Stimulated activated CD4-positive, alpha-beta T cell treated with anti-CD3 and anti-CD28 coated beads, Interleukin-1b, Interleukin-23, amount 100 ng/mL, for 48 hours (primary cell): ENCODE measurements around the gene DCBLD2.
"Not testable (repeated sequence)": the region's sequence is repeated elsewhere in the genome, so short reads cannot be mapped to it uniquely, and the experiment has no call there.

Experiments used
- DNase-seq: peaks from one replicate; pipeline ENCODE4 v3.0.0-alpha.2; 2020

Gene DCBLD2

DNA sequence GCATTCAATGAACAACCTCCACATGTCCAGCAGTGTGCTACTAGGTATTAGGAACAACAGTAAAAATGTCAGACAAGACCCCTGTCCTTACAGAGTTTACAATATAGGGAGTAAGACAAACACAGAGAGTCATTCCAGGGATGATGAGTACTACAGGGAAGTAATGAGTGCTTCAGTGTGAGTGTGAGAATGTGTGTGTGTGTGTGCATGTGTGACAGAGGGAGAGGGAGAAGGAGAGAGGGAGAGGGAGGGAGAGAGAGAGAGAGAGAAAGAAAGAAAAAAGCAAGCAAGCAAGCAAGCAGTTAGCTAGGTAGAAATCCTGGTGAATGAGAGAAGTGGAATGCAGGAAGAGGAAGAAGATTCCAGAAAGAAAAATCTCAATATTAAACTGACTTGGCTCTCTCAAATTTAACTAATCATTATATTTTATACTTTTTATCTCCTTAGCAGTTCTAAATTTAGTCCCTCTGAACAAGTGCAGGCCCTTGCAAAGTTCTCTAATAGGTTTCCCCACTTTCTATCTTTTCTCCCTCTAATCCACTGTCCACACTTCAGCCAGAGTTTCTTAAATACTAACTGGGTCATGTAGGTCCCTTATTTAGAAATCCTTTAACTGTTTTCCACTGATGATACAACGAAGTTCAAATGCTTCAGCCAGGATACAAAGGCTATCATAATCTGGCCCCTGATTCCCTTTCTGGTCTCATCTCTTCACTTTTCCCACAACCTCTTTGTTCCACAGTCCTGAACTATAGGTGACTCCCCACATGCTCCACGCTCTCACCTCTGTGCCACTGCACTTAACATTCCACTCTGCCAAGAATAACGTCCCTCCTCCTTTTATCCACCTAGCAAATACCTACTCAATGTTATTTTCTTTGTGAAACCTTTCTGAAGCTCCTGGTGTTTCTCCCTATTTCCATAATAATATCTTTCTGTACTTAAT lies 10.3 kb downstream of the DCBLD2 start:
- no peak for DNase-seq

- no peak for DNase-seq
Observed at GRCh38 chr3:98890181-98890835, 11.2 kb downstream of the DCBLD2 start.

DNA sequence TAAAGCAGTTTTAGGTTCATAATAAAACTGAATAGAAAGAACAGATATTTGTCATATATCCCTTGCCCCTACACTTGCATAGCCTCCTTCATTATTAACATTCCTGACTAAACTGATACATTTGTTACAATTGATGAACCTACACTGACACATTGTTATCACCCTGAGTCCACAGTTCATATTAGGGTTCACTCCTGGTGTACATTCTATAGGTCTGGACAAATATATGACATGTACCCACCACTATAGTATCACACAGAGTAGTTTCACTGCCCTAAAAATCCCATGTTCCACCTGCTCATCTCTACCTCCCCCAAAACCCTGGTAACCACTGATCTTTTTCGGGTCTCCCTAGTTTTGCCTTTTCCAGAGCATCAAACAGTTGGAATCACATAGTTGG lies 13.8 kb downstream of the DCBLD2 start:
- no peak for DNase-seq

DNA sequence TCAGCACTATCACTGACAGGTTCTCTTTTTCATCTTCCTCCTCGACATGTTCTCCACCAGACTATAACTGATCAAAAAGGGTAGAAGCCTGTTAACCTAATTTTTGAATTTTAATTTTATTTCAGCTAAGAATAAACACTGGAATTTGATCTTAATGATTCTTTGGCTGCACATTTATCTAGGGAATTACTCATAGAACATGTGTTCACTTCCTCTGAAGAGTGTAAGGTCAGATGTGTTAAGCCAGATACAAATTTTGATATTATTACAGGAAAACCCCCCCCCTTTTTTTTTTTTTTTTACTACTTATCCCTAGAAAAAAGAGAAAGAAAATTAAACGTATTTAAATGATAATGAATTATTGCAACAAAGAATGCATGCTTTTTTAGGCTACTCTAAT lies 15.0 kb downstream of the DCBLD2 start:
- DNase-seq = no peak

DNA sequence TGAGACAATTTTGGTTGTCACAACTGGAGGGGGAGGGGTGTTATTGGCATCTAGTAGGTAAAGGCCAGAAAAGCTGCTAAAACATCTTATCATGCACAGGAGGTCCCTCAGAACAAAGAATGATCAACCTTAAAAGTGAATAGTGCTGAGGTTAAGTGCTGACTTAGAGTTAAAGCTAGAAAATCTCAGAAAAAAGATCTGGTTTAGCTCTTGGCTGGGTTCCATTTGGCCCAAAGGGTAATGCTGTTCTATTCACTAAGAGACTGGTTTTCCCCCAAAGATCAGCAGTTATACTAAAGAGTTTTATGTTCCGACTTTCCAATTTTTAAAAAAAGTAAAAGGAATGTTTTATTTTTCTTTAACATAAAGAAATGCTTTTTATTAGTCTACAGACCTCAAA lies 15.6 kb downstream of the DCBLD2 start:
- DNase-seq = no peak

DNA sequence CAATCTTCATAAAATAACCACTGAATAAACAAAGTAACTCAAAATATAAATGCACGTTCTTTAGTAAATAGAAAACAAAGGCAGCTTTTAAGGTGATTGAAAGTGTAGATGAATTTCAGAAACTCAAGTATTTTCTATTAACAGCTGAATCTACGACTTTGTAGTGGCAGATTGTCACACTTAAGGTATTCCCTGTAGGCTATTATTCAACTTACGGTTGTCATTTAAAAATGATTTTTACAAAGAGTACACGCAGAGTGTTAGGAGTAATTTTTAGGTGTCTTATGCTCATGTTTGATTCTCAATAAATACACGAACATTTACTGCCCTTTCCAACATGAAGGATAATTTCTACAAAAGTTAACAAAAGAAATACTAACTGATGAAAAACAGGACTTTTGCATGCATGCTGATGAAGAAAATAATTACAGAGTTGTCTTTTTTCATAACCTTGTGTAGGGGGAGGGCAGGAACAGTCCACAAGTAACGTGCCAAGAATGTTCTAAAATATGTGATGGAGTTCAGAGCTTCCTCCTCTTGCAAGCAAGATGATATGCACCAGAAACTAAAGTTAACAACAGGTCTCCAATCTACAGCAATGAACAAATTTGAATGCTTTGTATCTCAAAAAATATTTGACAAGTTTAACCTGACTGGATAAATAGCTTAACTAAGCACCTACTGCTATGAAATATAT lies 16.7 kb downstream of the DCBLD2 start:
- no peak for DNase-seq

DNA sequence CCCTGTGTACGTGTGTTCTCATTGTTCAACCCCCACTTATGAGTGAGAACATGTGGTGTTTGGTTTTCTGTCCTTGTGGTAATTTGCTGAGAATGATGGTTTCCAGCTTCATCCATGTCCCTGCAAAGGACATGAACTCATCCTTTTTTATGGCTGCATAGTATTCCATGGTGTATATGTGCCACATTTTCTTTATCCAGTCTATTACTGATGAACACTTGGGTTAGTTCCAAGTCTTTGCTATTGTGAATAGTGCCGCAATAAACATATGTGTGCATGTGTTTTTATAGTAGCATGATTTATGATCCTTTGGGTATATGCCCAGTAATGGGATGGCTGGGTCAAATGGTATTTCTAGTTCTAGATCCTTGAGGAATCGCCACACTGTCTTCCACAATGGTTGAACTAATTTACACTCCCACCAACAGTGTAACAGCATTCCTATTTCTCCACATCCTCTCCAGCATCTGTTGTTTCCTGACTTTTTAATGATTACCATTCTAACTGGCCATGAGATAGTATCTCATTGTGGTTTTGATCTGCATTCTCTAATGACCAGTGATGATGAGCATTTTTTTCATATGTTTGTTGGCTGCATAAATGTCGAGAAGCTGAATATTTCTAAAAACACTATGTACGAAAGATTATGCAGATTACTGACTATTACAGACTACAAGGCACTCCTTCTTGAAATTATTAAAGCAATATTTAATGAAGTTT lies 18.7 kb downstream of the DCBLD2 start:
- not testable (repeated sequence) for DNase-seq

- DNase-seq = no peak
Observed at GRCh38 chr3:98877132-98877531, 24.4 kb downstream of the DCBLD2 start.

DNA sequence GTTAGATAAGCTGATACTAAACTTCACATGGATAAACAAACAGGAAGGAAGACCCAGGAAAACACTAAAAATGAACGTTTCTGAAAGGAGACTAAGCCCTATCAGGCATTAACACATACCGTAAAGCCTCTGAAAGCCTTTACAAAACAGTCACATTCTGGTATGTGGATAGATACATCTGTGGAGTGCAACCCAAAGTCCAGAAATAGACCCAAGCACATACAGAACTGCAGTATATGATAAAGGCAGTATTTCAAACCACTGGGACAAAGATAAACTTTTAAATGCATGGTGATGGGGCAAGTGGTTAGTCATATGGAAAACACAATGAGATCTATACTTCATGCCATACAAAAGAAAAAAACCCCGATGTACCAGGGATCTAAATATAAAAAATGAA lies 26.0 kb downstream of the DCBLD2 start:
- no peak for DNase-seq

- DNase-seq = no peak
Observed at GRCh38 chr3:98874602-98875249, 26.8 kb downstream of the DCBLD2 start.

GRCh38 chr3:98869391-98869790 lies 32.1 kb downstream of the DCBLD2 start:
- DNase-seq = no peak

- DNase-seq = not testable (repeated sequence)
Observed at GRCh38 chr3:98857971-98858370, 43.5 kb downstream of the DCBLD2 start.

GRCh38 chr3:98857258-98857657 lies 44.2 kb downstream of the DCBLD2 start:
- DNase-seq = not testable (repeated sequence)

GRCh38 chr3:98856724-98857123 lies 44.8 kb downstream of the DCBLD2 start:
- no peak for DNase-seq

DNA sequence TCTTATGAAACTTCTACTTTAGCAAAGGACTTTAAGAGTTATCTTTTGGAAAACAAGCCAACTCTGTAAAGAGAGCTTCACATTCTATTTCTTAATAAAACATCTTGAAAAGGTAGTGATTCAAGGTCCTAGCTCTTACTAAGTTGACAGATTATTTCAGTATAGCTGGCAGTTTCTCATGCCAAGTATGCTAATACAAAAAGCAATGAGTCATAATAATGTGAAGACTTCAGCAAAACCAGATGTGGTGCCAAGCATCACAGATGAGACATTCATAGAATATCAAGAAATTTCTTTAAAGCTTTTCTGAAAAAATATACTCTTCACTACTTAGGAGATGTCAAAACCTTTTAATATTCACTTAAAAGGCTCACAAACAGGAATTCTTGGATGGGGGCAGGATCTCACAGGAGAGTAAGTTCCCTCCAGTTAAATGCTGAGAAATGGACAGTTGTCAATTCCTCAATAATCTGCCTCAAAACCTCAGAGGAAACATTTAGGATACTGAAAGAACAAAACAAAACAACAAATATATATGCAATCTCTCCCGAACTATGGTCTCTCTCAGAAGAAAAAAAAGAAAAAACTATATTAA lies 45.6 kb downstream of the DCBLD2 start:
- no peak for DNase-seq

DNA sequence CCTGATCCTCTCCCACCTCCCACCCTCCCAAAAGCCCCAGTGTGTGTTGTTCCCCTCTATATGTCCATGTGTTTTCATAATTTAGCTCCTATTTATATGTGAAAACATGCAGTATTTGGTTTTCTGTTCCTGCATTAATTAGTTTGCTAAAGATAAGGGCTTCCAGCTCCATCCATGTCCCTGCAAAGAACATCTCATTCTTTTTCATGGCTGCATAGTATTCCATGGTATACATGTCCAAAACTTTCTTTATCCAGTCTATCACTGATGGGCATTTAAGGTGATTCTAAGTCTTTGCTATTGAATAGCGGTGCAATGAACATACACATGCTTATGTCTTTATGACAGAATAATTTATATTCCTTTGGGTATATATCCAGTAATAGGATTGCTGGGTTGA lies 53.4 kb downstream of the DCBLD2 start:
- no peak for DNase-seq

DNA sequence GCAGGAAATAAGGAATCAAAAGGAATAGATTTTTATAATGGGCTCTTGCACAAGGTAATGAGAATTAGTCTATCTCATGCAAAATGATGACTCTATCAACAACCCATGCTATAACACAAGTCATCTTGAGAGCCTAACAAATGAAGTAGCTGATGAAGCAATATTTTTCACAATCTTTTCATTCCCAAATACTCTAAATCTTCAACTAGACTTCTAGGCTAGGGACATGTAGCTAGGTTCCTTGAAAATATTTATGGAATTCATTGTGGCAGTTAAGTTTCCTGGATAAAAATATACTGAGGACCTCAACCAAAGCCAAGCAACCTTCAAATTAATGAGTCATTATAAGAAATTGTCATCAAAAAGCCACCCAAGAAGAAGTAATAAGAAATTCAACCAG lies 55.4 kb downstream of the DCBLD2 start:
- no peak for DNase-seq

DNA sequence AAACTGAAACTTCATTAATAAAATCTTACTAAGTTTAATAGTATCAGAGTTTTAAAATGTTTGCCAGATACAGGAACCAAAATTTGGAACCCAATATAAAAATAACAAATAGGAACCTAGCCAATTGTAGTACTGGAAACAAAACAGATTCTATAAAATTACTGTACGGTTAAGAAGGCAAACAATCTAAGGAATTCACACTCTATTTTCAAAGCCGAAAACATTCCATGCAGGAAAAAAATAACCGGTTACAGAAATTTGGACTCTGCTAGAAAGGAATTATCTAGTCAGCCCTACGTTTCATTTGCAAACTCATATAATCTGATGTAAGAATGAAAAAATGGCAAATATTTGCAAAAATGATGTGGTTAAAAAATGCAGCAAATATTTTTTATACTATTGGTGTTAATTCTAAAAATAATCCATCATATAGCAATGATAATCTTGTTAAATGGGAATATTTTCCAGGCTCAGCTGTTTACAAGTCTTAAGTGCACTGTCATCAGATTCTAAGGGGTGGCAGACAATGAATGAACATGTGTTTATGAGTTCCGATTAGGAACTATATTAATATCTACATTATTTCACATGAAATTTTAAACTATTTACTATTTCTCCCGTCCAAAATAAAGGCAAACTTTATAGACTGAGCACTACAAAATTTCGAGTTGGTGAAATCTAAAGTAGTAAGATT lies 58.1 kb downstream of the DCBLD2 start:
- no peak for DNase-seq

GRCh38 chr3:98839846-98840245 lies 61.6 kb downstream of the DCBLD2 start:
- no peak for DNase-seq

DNA sequence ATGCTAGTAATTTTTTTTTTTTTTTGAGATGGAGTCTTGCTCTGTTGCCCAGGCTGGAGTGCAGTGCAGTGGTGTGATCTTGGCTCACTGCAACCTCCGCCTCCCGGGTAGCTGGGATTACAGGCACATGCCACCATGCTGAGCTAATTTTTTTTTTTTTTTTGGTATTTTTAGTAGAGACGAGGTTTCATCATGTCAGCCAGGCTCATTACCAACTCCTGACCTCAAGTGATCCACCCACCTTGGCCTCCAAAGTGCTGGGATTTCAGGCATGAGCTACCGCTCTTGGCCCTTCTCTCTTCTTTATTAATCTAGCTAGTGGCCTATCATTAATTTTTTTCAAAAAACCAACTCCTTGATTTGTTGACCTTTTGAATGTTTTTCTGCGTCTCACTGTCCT lies 70.4 kb downstream of the DCBLD2 start:
- DNase-seq = not testable (repeated sequence)

DNA sequence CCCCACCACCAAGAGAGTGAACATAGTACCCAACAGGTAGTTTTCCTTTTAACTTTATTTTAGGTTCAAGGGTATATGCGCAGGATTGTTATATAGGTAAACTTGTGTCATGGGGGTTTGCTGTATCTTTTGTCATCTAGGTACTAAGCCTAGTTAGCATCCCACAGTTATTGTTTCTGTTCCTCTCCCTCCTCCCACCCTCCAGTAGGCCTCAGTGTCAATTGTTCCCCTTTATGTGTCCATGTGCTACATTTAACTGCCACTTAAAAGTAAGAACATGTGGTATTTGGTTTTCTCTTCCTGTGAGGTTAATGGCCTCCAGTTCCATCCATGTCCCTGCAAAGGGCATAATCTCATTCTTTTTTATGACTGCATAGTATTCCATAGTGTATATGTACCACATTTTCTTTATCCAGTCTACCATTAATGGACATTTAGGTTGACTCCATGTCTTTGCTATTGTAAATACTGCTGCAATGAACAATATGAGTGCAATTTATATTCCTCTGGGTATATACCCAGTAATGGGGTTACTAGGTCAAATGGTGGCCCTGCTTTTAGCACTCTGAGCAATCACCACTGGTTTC lies 72.2 kb downstream of the DCBLD2 start:
- no peak for DNase-seq
